ENCODE data around the gene ADAMTS10. TPM values are rescaled to one million over a fixed set of nuclear protein-coding genes. Genes with fewer than 3 reads are reported as not detected.

Gene ADAMTS10
- total RNA-seq, 4 donors from 2014 or later, result 2.0 to 8.8 (median 3.6) TPM

GRCh38 chr19:8614455-8614854, 3.9 kb upstream of the ADAMTS10 start:
- Histone ChIP-seq H3K9me3 (no peaks in the 10 kb centered on the region), H3K4me3 (no peak overlapping the region), H3K27me3 (peaks cover 0 to 18% (median 0%) of the 10 kb centered on the region in 4 donors), H3K27ac (no peak overlapping the region), H3K36me3 (no peaks in the 10 kb centered on the region), H3K4me1 (peaks cover 4 to 26% (median 12%) of the 10 kb centered on the region in 3 donors)
- intact Hi-C loops (cut with DNase I), result no loop called here
- TF ChIP-seq, protein P1, sequence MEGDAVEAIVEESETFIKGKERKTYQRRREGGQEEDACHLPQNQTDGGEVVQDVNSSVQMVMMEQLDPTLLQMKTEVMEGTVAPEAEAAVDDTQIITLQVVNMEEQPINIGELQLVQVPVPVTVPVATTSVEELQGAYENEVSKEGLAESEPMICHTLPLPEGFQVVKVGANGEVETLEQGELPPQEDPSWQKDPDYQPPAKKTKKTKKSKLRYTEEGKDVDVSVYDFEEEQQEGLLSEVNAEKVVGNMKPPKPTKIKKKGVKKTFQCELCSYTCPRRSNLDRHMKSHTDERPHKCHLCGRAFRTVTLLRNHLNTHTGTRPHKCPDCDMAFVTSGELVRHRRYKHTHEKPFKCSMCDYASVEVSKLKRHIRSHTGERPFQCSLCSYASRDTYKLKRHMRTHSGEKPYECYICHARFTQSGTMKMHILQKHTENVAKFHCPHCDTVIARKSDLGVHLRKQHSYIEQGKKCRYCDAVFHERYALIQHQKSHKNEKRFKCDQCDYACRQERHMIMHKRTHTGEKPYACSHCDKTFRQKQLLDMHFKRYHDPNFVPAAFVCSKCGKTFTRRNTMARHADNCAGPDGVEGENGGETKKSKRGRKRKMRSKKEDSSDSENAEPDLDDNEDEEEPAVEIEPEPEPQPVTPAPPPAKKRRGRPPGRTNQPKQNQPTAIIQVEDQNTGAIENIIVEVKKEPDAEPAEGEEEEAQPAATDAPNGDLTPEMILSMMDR (IDR thresholded peaks at IDR 0.05), result no peak
- DNase-seq, result no peak
- WGBS, 2 donors, result 68 to 86% methylated on average over 2 of the region's 2 CpGs

GRCh38 chr19:8612807-8613171, 2.3 kb upstream of the ADAMTS10 start:
- Histone ChIP-seq H3K36me3 (no peaks in the 10 kb centered on the region), H3K4me1 (peaks cover 16 to 43% (median 17%) of the 10 kb centered on the region in 3 donors), H3K4me3 (no peak overlapping the region), H3K9me3 (no peaks in the 10 kb centered on the region), H3K27ac (no peak overlapping the region), H3K27me3 (peaks cover 0 to 29% (median 0%) of the 10 kb centered on the region in 4 donors)
- DNase-seq, result no peak
- intact Hi-C loops (cut with DNase I), result no loop called here
- TF ChIP-seq POLR2A (IDR thresholded peaks at IDR 0.05), result no peak
- TF ChIP-seq, protein P1 (IDR thresholded peaks at IDR 0.05), result no peak
- 37 to 46% methylated on average over 4 to 5 of the region's 5 CpGs for WGBS, 2 donors

DNA sequence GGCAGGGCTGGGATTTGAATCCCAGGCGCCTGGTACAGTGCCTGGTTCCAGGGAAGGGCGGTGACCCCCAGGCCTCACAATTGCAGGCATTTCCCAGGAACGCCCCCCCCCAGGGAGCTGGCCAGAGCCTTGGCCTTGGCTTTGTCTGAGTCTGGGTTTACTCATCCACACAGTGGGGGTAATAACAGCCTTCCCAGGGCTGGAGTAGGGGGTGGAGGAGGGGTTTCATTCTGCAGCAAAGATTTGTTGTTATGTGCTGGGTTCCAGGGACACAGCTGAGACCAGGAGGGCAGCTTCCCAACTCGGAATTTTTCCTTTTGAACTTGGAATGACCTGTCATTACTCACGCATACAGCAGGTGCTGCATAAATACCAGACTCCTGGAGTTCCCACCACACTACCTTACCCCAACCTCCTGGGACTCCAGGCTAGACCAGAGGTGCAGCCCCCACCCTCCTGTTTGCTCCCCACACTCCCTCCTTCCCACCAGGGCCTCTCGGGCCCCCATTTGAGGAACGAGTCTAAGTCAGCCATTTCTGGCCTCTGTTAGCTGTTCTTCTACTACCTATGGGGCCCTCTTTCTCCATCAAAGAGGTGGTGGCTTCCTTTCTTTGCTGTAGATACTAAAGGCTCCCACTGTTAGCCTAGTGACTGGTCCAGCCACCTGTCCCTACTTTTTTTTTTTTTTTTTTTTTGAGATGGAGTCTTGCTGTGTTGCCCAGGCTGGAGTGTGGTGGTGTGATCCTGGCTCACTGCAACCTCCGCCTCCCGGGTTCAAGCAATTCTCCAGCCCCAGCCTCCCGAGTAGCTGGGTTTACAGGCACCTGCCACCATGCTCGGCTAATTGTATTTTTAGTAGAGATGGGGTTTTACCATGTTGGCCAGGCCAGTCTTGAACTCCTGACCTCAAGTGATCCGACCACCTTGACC, 1.6 kb upstream of the ADAMTS10 start:
- 21 to 37% methylated on average over 6 to 7 of the region's 12 CpGs for WGBS, 2 donors
- no peak for TF ChIP-seq POLR2A (IDR thresholded peaks at IDR 0.05)
- TF ChIP-seq, protein P1 (IDR thresholded peaks at IDR 0.05), result no peak
- H3K36me3 ChIP-seq, result no peaks in the 10 kb centered on the region
- H3K4me1 ChIP-seq, result peaks cover 17 to 49% (median 19%) of the 10 kb centered on the region in 3 donors
- H3K27me3 ChIP-seq, result peaks cover 0 to 28% (median 0%) of the 10 kb centered on the region in 4 donors
- H3K4me3 ChIP-seq, result no peak overlapping the region
- H3K27ac ChIP-seq, result peak overlapping the region in 3 of 4 donors; percentile 58 to 86 (median 86)
- no peaks in the 10 kb centered on the region for H3K9me3 ChIP-seq
- DNase-seq, result no peak
- intact Hi-C loops (cut with DNase I), result no loop called here

GRCh38 chr19:8611391-8611876, 919 bp upstream of the ADAMTS10 start:
- Histone ChIP-seq H3K27ac (peak overlapping the region; percentile 34 to 86 (median 72)), H3K36me3 (no peaks in the 10 kb centered on the region), H3K4me3 (no peak overlapping the region), H3K4me1 (peaks cover 17 to 56% (median 19%) of the 10 kb centered on the region in 3 donors), H3K27me3 (peaks cover 0 to 25% (median 0%) of the 10 kb centered on the region in 4 donors), H3K9me3 (no peaks in the 10 kb centered on the region)
- TF ChIP-seq, protein P1 (IDR thresholded peaks at IDR 0.05), result no peak
- no peak for TF ChIP-seq POLR2A (IDR thresholded peaks at IDR 0.05)
- DNase-seq, result no peak
- 17 to 27% methylated on average over 11 to 12 of the region's 18 CpGs for WGBS, 2 donors
- intact Hi-C loops (cut with DNase I), result no loop called here

GRCh38 chr19:8610936-8611300, 403 bp upstream of the ADAMTS10 start:
- H3K27ac ChIP-seq, result peak overlapping the region; percentile 43 to 86 (median 81)
- TF ChIP-seq, protein P1 (IDR thresholded peaks at IDR 0.05), result no peak
- no peak for TF ChIP-seq POLR2A (IDR thresholded peaks at IDR 0.05)
- peaks cover 17 to 56% (median 19%) of the 10 kb centered on the region in 3 donors for H3K4me1 ChIP-seq
- H3K36me3 ChIP-seq, result no peaks in the 10 kb centered on the region
- no CpG with 5 or more reads among the region's 9 CpGs for WGBS, 2 donors
- no peaks in the 10 kb centered on the region for H3K9me3 ChIP-seq
- peak overlapping the region; percentile 29 to 73 (median 50) for H3K4me3 ChIP-seq
- intact Hi-C loops (cut with DNase I), result no loop called here
- DNase-seq, result no peak
- H3K27me3 ChIP-seq, result peaks cover 0 to 25% (median 0%) of the 10 kb centered on the region in 4 donors

All from esophagus squamous epithelium (tissue), 5 donors.